AG10803 (cell line): ENCODE data around the gene LPCAT4.

Experiments
- DNase-seq: peaks from one replicate; pipeline ENCODE4 v3.0.0; 2010; ENCODE audit warnings: low read depth
- H3K4me3 ChIP-seq: 2 replicates; pipeline ENCODE4 v1.5.1; 2011; ENCODE audit warnings: mild to moderate bottlenecking, low read length, control low read depth
- CTCF ChIP-seq: conservative IDR thresholded peaks from 2 replicates; pipeline ENCODE4 v1.5.1; 2011; ENCODE audit warnings: mild to moderate bottlenecking, low read length, control low read depth, inconsistent platforms

Gene LPCAT4

DNA sequence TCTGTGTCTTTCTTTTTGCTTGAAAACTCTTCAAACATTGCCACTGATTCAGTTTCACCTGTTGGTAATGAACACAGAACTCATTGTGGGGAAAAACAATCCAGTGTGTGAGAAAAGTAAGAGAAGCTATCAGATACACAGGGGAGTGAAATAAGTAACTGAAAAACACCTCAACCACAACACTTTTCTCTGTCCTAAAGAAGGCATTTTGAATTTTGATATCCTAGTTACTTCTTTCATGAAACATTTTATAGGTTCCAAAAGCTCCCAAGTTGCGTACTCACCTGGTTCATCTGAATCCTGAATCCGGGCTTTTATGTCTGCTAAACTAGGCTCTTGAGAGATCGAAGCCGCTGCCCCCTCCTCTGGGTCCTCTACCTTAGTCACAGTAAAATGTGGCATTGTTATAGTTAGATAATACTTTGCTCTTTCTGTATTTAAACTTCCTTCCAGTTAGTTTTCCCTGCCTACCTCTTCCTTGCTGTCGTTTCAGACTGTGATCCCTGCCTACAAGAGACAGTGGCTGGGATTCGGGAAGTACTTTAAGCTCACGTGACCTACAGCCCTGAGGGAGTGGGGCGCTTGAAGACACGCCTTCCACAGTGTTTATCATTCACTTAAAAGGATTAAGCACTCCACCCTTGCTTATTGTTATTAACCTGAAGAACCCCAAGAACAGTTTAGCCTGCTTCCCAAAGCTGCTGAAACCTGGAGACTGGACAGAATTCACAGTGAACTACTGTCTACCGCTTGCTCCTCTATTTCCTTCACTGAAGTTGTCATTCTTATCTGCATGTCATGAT is 48.5 kb downstream of the LPCAT4 start:
- no peak for TF ChIP-seq CTCF
- peak; percentile 71 for DNase-seq
- H3K4me3 ChIP-seq = peak overlapping the region; percentile 60

DNA sequence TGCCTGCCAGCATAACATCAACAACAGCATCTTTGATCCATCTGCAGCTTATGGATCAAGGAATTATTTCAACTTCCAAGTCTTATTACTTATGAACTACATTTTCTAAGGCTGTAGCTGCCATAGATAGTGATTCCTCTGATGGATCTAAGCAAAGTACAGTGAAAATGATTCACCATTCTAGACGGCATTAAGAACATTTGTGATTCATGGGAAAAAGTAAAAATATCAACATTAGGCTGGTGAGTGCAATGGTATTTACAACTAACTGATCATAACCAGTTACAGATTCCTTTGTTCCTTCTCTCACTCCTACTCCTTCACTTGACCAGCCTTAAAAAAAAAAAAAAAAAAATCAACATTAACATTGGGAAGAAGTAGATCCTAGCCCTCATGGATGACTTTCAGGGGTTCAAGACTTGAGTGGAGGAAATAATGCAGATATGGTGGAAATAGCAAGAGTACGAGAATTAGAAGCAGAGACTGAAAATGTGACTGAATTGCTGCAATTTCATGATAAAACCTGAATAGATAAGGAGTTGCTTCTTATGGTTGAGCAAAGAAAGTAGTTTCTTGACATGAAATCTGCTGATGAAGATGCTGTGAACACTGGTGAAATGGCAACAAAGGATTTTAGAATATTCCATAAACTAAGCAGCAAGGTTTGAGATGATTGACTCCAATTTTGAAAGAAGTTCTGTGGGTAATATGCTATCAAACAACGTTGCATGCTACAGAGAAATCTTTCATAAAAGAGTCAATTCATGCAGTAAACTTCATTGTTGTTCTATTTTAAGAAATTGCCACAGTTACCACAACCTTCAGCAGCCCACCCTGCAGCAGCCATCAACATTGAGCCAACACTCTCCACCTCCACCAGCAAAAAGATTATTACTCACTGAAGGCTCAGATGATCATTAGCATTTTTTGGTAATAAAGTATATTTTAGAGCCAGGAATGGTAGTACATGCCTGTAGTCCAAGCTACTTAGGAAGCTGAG is 52.2 kb downstream of the LPCAT4 start:
- TF ChIP-seq CTCF = no peak
- no peak for DNase-seq
- no peak overlapping the region for H3K4me3 ChIP-seq

DNA sequence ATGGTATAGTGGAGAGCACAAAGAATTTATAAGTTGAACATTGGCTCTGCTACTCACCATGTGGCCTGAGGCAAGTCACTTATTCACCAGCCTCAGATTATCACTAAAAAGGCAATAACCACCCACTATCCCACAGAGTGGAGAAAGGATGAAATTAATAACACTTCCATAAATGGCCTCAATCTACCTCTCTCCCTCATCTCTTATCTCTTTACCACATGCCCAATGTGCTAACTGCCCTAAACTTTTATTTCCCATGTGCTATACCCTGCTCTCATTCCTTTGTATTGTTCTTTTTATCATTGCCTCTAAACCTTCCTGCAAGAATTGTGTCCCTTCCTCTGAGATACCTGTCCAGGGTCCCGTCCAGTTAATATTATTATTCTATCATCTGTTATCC is 55.4 kb downstream of the LPCAT4 start:
- no peak overlapping the region for H3K4me3 ChIP-seq
- no peak for DNase-seq
- no peak for TF ChIP-seq CTCF
